Neural crest cell (in vitro differentiated cells): ENCODE measurements around the gene CHRNE. TPM values are rescaled to one million over a fixed set of nuclear protein-coding genes. Genes with fewer than 3 reads are reported as not detected.

Experiments used
- DNase-seq: peaks from one replicate; pipeline ENCODE4 v3.0.0; 2021; ENCODE audit warnings: low read depth, mixed read lengths, low spot score
- H3K27ac Mint-ChIP-seq: one replicate; pipeline ENCODE4 v1.8.0; 2021; ENCODE audit warnings: mild to moderate bottlenecking, mixed read lengths; ENCODE audit not compliant: unreplicated experiment
- H3K27me3 Mint-ChIP-seq: 2 replicates; pipeline ENCODE4 v1.8.0; 2021; ENCODE audit warnings: low read depth, mild to moderate bottlenecking, mixed read lengths
- H3K36me3 Mint-ChIP-seq: 2 replicates; pipeline ENCODE4 v1.8.0; 2021; ENCODE audit warnings: low read depth, mild to moderate bottlenecking, mixed read lengths
- H3K4me1 Mint-ChIP-seq: 2 replicates; pipeline ENCODE4 v1.8.0; 2021; ENCODE audit warnings: mixed read lengths
- H3K4me3 Mint-ChIP-seq: one replicate; pipeline ENCODE4 v1.8.0; 2021; ENCODE audit warnings: mild to moderate bottlenecking, mixed read lengths
- H3K9me3 Mint-ChIP-seq: 2 replicates; pipeline ENCODE4 v1.8.0; 2021; ENCODE audit warnings: mixed read lengths
- CTCF ChIP-seq: fragments of 200-600 bp; sonication (generic); conservative IDR thresholded peaks from 2 replicates; pipeline ENCODE4 v1.5.0; 2021; ENCODE audit warnings: antibody characterized with exemption, mild to moderate bottlenecking
- long read RNA-seq: library from polyadenylated mRNA; unstranded; transcript quantifications from one replicate; pipeline ENCODE4 v2.0.0, GENCODE V29; 2020
- total RNA-seq: library from RNA; stranded (reverse); gene quantifications from 2 replicates; pipeline ENCODE4 v1.2.1, GENCODE V29; 2021

The CHRNE gene
- total RNA-seq: 0.21 TPM in 1 of 2 replicates, not detected in the other
- long read RNA-seq, partial matches to known transcripts: 0 of 1 reads
- long read RNA-seq, other reads (novel, unspliced or antisense): 1 of 1 reads

GRCh38 chr17:4903051-4903818, at the start of gene CHRNE:
TSS of gene CHRNE (minus strand) at chr17:4903098. CDS start at chr17:4903063, 35 bp downstream.
- Mint-ChIP-seq H3K9me3 (no peaks in the 10 kb centered on the region), H3K36me3 (peaks cover 3% of the 10 kb centered on the region), H3K27ac (peak within 1 kb of the TSS; percentile 83), H3K4me1 (peaks cover 10% of the 10 kb centered on the region), H3K27me3 (peaks cover 20% of the 10 kb centered on the region), H3K4me3 (peak within 1 kb of the TSS; percentile 69)
- peak; percentile 74 for DNase-seq
- peak; percentile 79 for TF ChIP-seq CTCF

GRCh38 chr17:4951486-4951885, 48.6 kb upstream of the CHRNE start:
- no peaks in the 10 kb centered on the region for H3K9me3 Mint-ChIP-seq
- no peak for DNase-seq
- H3K27ac Mint-ChIP-seq: no peak overlapping the region
- H3K36me3 Mint-ChIP-seq: no peaks in the 10 kb centered on the region
- no peak for TF ChIP-seq CTCF
- peaks cover 2% of the 10 kb centered on the region for H3K27me3 Mint-ChIP-seq
- H3K4me1 Mint-ChIP-seq: peaks cover 28% of the 10 kb centered on the region
- peak overlapping the region; percentile 89 for H3K4me3 Mint-ChIP-seq

- DNase-seq: no peak
- peaks cover 35% of the 10 kb centered on the region for H3K4me1 Mint-ChIP-seq
These were observed 47.9 kb upstream of the CHRNE start, which contains the start of gene ENO3 for GRCh38 chr17:4950746-4951204. TSS of gene ENO3 (plus strand) at chr17:4951119. CDS start at chr17:4951830, 711 bp downstream.

GRCh38 chr17:4950075-4950745, 47.3 kb upstream of the CHRNE start:
- TF ChIP-seq CTCF: no peak
- peak overlapping the region; percentile 78 for H3K27ac Mint-ChIP-seq
- H3K36me3 Mint-ChIP-seq: peaks cover 9% of the 10 kb centered on the region
- peaks cover 41% of the 10 kb centered on the region for H3K4me1 Mint-ChIP-seq
- peak overlapping the region; percentile 89 for H3K4me3 Mint-ChIP-seq
- DNase-seq: no peak
- H3K27me3 Mint-ChIP-seq: peaks cover 5% of the 10 kb centered on the region
- H3K9me3 Mint-ChIP-seq: no peaks in the 10 kb centered on the region

More at GRCh38 chr17:4950746-4951204, 47.9 kb upstream of the CHRNE start, which contains the start of gene ENO3:
- H3K27me3 Mint-ChIP-seq: peaks cover 2% of the 10 kb centered on the region
- TF ChIP-seq CTCF: no peak
- peak within 1 kb of the TSS; percentile 89 for H3K4me3 Mint-ChIP-seq
- peak within 1 kb of the TSS; percentile 78 for H3K27ac Mint-ChIP-seq
- peaks cover 4% of the 10 kb centered on the region for H3K36me3 Mint-ChIP-seq
- H3K9me3 Mint-ChIP-seq: no peaks in the 10 kb centered on the region

- H3K27ac Mint-ChIP-seq: peak overlapping the region; percentile 12
- peak; percentile 65 for DNase-seq
These were observed 46.6 kb upstream of the CHRNE start for GRCh38 chr17:4949321-4950074.

More at GRCh38 chr17:4949321-4950074, 46.6 kb upstream of the CHRNE start:
- H3K4me3 Mint-ChIP-seq: peak overlapping the region; percentile 96
- H3K4me1 Mint-ChIP-seq: peaks cover 45% of the 10 kb centered on the region
- no peaks in the 10 kb centered on the region for H3K9me3 Mint-ChIP-seq
- no peak for TF ChIP-seq CTCF
- peaks cover 12% of the 10 kb centered on the region for H3K36me3 Mint-ChIP-seq
- peaks cover 7% of the 10 kb centered on the region for H3K27me3 Mint-ChIP-seq
